GM06990 (cell line): ENCODE results near the gene WWC2.

Source experiments
- DNase-seq: peaks from one replicate; pipeline ENCODE4 v3.0.0-alpha.2; 2011; ENCODE audit not compliant: insufficient read length; ENCODE audit errors: extremely low read depth
- H3K27me3 ChIP-seq: replicated peaks from 2 replicates; pipeline ENCODE4 v1.6.0; 2011; ENCODE audit warnings: low read length; ENCODE audit not compliant: control insufficient read depth, insufficient read depth
- H3K36me3 ChIP-seq: 2 replicates; pipeline ENCODE4 v1.5.1; 2011; ENCODE audit warnings: low read length; ENCODE audit not compliant: control insufficient read depth, insufficient read depth
- H3K4me3 ChIP-seq: replicated peaks from 2 replicates; pipeline ENCODE4 v1.5.1; 2011; ENCODE audit warnings: low read depth, mild to moderate bottlenecking, control low read depth, low read length
- TF ChIP-seq, protein P1 (sequence below): IDR thresholded peaks from 2 replicates; pipeline ENCODE4 v1.5.1; 2011; ENCODE audit warnings: low read length, control low read depth, mild to moderate bottlenecking, inconsistent platforms; ENCODE audit not compliant: insufficient read depth, poor library complexity, severe bottlenecking

The WWC2 gene

DNA sequence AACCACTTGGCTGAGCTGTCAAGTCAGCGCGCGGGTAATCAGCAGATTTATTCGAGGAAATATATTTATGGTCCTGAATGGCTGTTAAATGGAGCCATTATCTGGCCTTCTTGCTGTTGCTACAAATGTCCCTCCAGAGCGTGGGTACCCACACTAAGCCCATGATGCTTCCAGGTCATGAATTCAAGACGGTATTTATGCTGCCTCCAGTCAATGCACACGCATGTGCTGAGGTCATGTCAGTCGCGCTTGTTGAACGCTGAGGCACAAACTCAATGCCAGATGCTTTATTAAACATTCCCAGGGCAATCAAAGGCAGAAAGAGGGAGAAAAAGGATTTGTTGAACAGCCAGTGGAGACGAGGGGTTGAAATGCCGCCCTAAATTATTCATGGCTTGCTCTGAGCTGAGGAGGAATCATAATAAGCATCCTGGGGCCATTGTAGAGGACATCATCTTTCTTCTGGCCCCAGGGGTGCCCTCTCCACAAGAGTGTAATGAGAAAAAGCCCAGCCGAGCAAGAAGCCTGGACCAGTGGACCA is 259.2 kb downstream of the WWC2 start:
- no peak for DNase-seq
- Histone ChIP-seq H3K27me3 (no peaks in the 10 kb centered on the region), H3K36me3 (no peaks in the 10 kb centered on the region), H3K4me3 (no peak overlapping the region)
- TF ChIP-seq, protein P1, sequence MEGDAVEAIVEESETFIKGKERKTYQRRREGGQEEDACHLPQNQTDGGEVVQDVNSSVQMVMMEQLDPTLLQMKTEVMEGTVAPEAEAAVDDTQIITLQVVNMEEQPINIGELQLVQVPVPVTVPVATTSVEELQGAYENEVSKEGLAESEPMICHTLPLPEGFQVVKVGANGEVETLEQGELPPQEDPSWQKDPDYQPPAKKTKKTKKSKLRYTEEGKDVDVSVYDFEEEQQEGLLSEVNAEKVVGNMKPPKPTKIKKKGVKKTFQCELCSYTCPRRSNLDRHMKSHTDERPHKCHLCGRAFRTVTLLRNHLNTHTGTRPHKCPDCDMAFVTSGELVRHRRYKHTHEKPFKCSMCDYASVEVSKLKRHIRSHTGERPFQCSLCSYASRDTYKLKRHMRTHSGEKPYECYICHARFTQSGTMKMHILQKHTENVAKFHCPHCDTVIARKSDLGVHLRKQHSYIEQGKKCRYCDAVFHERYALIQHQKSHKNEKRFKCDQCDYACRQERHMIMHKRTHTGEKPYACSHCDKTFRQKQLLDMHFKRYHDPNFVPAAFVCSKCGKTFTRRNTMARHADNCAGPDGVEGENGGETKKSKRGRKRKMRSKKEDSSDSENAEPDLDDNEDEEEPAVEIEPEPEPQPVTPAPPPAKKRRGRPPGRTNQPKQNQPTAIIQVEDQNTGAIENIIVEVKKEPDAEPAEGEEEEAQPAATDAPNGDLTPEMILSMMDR: no peak

DNA sequence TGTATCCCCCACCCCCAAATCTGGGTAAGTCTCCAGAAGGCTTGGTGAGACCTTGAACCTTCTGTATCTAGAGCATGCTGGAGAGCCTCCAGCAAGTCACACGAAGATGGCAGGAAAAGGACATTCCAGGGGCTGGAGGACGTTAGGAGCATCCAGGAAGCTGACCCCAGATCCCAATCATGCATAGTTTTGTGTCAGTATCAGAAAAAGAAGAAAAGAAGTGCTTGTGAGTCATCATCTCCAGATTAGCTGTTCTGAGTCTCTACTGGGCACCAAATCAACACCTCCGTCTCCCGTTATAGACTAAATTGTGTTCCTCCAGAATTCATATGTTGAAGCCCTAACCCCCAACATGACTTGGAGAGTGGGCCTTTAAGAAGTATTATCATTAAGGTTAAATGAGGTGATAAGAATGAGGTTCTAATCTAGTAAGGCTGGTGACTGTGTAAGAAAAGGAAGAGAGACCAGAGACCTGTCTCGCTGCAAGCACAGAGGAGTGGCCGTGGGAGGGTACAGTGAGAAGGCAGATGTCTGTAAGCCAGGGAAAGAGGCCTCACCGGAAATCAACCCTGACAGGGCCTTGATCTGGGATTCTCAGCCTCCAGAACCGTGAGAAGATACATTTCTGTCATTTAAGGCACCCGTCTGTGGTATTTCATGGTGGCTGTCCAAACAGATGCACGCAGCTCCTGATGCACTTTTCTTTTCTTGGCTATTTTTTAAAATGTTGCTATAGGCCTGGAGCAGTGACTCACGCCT is 261.3 kb downstream of the WWC2 start:
- H3K36me3 ChIP-seq: no peaks in the 10 kb centered on the region
- H3K4me3 ChIP-seq: no peak overlapping the region
- TF ChIP-seq, protein P1: no peak
- H3K27me3 ChIP-seq: no peaks in the 10 kb centered on the region
- DNase-seq: no peak

DNA sequence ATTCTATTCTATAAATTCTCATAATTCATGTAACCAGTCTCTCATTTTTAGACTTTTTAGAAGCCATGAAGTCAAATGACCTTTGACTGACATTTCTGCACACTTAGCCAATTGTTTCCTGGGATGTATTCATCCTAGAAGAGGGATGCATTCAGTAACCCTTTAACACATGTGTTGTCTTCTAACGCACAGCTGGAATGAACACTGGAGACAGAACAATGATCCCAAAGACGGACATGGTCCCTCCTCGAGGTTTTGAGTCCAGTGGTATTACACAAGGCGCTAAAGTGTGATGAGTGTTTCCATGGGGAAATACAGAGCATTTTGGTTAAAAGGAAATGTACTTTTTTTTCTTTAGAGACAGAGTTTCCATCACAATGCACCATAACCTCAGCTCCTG is 263.0 kb downstream of the WWC2 start:
- Histone ChIP-seq H3K36me3 (no peaks in the 10 kb centered on the region), H3K4me3 (no peak overlapping the region), H3K27me3 (no peaks in the 10 kb centered on the region)
- TF ChIP-seq, protein P1: no peak
- DNase-seq: no peak

GRCh38 chr4:183362916-183363542 is 264.0 kb downstream of the WWC2 start:
- TF ChIP-seq, protein P1: no peak
- no peak overlapping the region for H3K4me3 ChIP-seq
- DNase-seq: no peak
- H3K36me3 ChIP-seq: no peaks in the 10 kb centered on the region
- no peaks in the 10 kb centered on the region for H3K27me3 ChIP-seq

GRCh38 chr4:183364025-183364424 is 265.0 kb downstream of the WWC2 start:
- TF ChIP-seq, protein P1: no peak
- no peak overlapping the region for H3K4me3 ChIP-seq

More at GRCh38 chr4:183364025-183364424, 265.0 kb downstream of the WWC2 start:
- no peak for DNase-seq
- H3K36me3 ChIP-seq: no peaks in the 10 kb centered on the region
- H3K27me3 ChIP-seq: no peaks in the 10 kb centered on the region
